ENCODE results near the gene OR7D4. TPM values are rescaled to one million over a fixed set of nuclear protein-coding genes. Genes with fewer than 3 reads are reported as not detected.
"Not testable (repeated sequence)": the region's sequence is repeated elsewhere in the genome, so short reads cannot be mapped to it uniquely, and the experiment has no call there.

The OR7D4 gene
- not detected for total RNA-seq

DNA sequence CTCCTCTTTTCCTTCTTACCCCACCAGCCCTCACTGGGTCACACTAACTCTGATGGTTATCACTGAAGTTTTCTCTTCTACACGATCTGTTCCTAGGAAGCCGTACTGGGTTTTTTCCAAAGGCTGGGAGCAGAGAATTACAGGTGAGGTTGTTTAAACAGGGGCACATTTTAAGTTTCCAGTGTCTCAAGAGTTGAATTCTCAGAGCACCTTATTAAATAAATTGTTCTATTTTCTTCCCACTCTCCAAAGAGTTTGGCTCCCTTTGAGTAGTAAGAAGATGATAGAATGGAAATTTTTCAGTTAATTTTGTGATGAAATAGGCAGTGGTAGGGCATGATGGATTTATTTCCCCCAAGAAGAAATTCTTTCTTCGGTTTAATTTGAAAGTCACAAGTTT, at the start of gene OR7D4:
TSS of gene OR7D4 (minus strand) at position 101 of the 400 bp plus-strand sequence. CDS start 4,752 bp downstream, outside the sequence.
- no peak for DNase-seq (ENCODE audit: extremely low spot score)
- intact Hi-C loops (cut with DNase I), result no loop called here
- Histone ChIP-seq H3K36me3 (no peaks in the 10 kb centered on the region), H3K9me3 (no peaks in the 10 kb centered on the region), H3K27me3 (peaks cover 0 to 2% (median 0%) of the 10 kb centered on the region in 4 donors), H3K4me1 (no peaks in the 10 kb centered on the region), H3K27ac (replicated peaks in 1 of 4) (no peak within 1 kb of the TSS), H3K4me3 (no peak within 1 kb of the TSS)
- no peak for TF ChIP-seq EP300 (IDR thresholded peaks at IDR 0.05)
- TF ChIP-seq POLR2A (IDR thresholded peaks at IDR 0.05; ENCODE audit: low read depth), result no peak
- TF ChIP-seq, protein P1, sequence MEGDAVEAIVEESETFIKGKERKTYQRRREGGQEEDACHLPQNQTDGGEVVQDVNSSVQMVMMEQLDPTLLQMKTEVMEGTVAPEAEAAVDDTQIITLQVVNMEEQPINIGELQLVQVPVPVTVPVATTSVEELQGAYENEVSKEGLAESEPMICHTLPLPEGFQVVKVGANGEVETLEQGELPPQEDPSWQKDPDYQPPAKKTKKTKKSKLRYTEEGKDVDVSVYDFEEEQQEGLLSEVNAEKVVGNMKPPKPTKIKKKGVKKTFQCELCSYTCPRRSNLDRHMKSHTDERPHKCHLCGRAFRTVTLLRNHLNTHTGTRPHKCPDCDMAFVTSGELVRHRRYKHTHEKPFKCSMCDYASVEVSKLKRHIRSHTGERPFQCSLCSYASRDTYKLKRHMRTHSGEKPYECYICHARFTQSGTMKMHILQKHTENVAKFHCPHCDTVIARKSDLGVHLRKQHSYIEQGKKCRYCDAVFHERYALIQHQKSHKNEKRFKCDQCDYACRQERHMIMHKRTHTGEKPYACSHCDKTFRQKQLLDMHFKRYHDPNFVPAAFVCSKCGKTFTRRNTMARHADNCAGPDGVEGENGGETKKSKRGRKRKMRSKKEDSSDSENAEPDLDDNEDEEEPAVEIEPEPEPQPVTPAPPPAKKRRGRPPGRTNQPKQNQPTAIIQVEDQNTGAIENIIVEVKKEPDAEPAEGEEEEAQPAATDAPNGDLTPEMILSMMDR (IDR thresholded peaks at IDR 0.05), result no peak
- TF ChIP-seq POLR2AphosphoS5 (IDR thresholded peaks at IDR 0.05), result no peak
- WGBS, result 64% methylated on average over 3 of the region's 3 CpGs

DNA sequence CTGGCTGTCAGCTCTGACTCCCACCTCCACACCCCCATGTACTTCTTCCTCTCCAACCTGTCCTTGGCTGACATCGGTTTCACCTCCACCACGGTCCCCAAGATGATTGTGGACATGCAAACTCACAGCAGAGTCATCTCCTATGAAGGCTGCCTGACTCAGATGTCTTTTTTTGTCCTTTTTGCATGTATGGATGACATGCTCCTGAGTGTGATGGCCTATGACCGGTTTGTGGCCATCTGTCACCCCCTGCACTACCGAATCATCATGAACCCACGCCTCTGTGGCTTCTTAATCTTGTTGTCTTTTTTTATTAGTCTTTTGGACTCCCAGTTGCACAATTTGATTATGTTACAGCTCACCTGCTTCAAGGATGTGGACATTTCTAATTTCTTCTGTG, 31.8 kb upstream of the OR7D4 start:
- Histone ChIP-seq H3K27me3 (peaks cover 0 to 10% (median 0%) of the 10 kb centered on the region in 4 donors), H3K4me1 (no peaks in the 10 kb centered on the region)

DNA sequence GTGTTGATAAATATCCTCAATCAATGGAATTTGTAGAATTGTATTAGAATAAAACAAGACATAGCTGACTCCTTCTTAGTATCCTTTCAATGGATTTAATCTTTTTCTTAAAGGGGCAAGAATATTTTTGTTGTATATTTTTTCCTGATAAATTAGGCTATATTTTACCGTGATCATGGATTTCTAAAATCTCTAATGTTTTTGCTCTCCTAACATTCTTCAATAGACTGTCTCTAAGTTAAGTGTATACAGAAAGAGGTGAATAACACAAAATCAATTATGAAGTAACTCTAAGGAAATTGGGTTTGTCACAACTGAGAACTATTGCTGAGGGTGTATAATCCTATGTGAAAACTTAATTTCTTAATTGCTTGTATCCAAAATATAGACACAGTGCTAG, 31.2 kb upstream of the OR7D4 start, which contains the start of gene OR7E24:
TSS of gene OR7E24 (plus strand) at position 301 of the 400 bp plus-strand sequence. CDS start 114 bp downstream, outside the sequence.
- Histone ChIP-seq H3K4me1 (no peaks in the 10 kb centered on the region), H3K27me3 (peaks cover 0 to 10% (median 0%) of the 10 kb centered on the region in 4 donors), H3K9me3 (peaks cover 0 to 3% (median 0%) of the 10 kb centered on the region in 4 donors), H3K36me3 (no peaks in the 10 kb centered on the region), H3K4me3 (no peak within 1 kb of the TSS), H3K27ac (replicated peaks in 1 of 4) (no peak within 1 kb of the TSS)
- TF ChIP-seq, protein P1 (IDR thresholded peaks at IDR 0.05), result no peak
- no peak for TF ChIP-seq POLR2A (IDR thresholded peaks at IDR 0.05; ENCODE audit: low read depth)
- no peak for TF ChIP-seq POLR2AphosphoS5 (IDR thresholded peaks at IDR 0.05)
- no peak for TF ChIP-seq EP300 (IDR thresholded peaks at IDR 0.05)
- no peak for DNase-seq (ENCODE audit: extremely low spot score)
- intact Hi-C loops (cut with DNase I), result no loop called here
- 83% methylated on average over 1 of the region's 1 CpG for WGBS

More for the DNA sequence above, 31.8 kb upstream of the OR7D4 start:
- no peaks in the 10 kb centered on the region for H3K36me3 ChIP-seq
- WGBS, result 81% methylated on average over 5 of the region's 5 CpGs
- no peak overlapping the region for H3K4me3 ChIP-seq
- TF ChIP-seq POLR2AphosphoS5 (IDR thresholded peaks at IDR 0.05) (no peak), POLR2A (IDR thresholded peaks at IDR 0.05; ENCODE audit: low read depth) (no peak), EP300 (IDR thresholded peaks at IDR 0.05) (no peak)
- TF ChIP-seq, protein P1 (IDR thresholded peaks at IDR 0.05), result no peak
- no peak overlapping the region for H3K27ac ChIP-seq (replicated peaks in 1 of 4)
- DNase-seq (ENCODE audit: extremely low spot score), result no peak
- H3K9me3 ChIP-seq, result peaks cover 0 to under 1% (median 0%) of the 10 kb centered on the region in 4 donors
- intact Hi-C loops (cut with DNase I), result no loop called here

DNA sequence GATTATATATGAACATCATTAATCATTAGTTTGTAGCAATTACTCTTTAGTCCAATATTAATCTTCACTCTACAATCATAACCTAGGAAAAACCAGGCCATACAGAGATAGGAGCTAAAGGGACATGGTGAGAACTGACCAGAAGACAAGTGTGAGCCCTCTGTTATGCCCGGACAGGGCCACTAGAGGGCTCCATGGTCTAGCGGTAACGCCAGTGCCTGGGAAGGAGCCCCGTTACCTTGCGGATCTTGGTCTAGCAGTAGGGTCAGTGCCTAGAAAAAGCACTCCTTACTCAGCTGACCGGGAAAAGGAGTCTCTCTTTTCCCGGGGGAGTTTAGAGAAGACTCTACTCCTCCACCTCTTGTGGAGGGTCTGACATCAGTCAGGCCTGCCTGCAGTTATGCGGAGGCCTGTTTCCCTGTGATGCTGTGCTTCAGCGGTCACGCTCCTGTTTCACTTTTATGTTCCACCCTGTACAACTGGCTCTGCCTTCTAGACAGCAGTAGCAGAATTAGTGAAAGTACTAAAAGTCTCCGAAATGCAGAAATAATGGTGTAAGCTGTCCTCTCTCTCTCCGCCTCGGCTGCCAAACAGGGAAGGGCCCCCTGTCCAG, 13.8 kb downstream of the OR7D4 start:
- 36% methylated on average over 13 of the region's 13 CpGs for WGBS
- TF ChIP-seq, protein P1 (IDR thresholded peaks at IDR 0.05), result peak; percentile 82 to 91 (median 86)
- no peak for TF ChIP-seq EP300 (IDR thresholded peaks at IDR 0.05)
- no peak overlapping the region for H3K27ac ChIP-seq (replicated peaks in 1 of 4)
- peaks cover 0 to 5% (median 2%) of the 10 kb centered on the region in 4 donors for H3K4me1 ChIP-seq
- no peak for DNase-seq (ENCODE audit: extremely low spot score)
- intact Hi-C loops (cut with DNase I), result loop anchor here (5.0 kb wide), 1 partner anchor 592 kb away; no protein-coding TSS in a partner anchor
- peak overlapping the region; percentile 36 to 45 (median 41) for H3K4me3 ChIP-seq
- H3K36me3 ChIP-seq, result no peaks in the 10 kb centered on the region
- peaks cover 0 to 17% (median 0%) of the 10 kb centered on the region in 4 donors for H3K27me3 ChIP-seq
- H3K9me3 ChIP-seq, result no peaks in the 10 kb centered on the region

DNA sequence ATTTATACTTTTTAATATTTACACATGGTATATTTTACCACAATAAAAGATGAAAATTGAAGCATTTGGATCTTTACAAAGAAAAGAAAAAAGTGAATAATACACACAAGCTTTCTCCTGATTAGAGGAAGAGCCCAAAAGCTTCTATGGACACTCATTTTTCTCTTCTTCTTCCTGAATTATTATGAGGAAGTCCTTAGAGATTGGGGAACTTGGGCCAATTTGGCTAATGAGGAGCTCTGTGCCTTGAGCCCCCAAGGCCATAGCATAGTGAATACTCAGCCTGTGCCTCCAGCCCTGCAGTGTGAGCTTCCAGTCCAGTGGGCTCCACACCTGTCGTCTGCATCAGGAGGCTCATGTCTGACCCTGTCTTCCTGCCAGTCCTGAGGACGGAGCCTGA, 21.3 kb downstream of the OR7D4 start:
- DNase-seq (ENCODE audit: extremely low spot score); H3K27ac ChIP-seq (replicated peaks in 1 of 4); H3K4me3 ChIP-seq; intact Hi-C loops (cut with DNase I); H3K4me1 ChIP-seq; H3K9me3 ChIP-seq; H3K36me3 ChIP-seq: not testable (repeated sequence)
- peaks cover 0 to 23% (median 2%) of the 10 kb centered on the region in 4 donors for H3K27me3 ChIP-seq
- no CpG with 5 or more reads among the region's 2 CpGs for WGBS
